ENCODE measurements around the gene RCOR2.

Gene RCOR2

GRCh38 chr11:63920939-63921417, 4.0 kb upstream of the RCOR2 start:
- Histone ChIP-seq H3K4me3 (ENCODE audit: low read length) (no peak overlapping the region), H3K27ac (ENCODE audit: low read length) (no peak overlapping the region), H3K9me2 (replicated peaks; ENCODE audit: insufficient read depth, low read length) (no peaks in the 10 kb centered on the region), H3K36me3 (replicated peaks; ENCODE audit: insufficient read depth, low read length) (no peaks in the 10 kb centered on the region), H3K9ac (ENCODE audit: low read length) (no peak overlapping the region), H4K20me1 (ENCODE audit: insufficient read depth, low read length) (no peaks in the 10 kb centered on the region), H3K27me3 (replicated peaks; ENCODE audit: insufficient read depth, low read length) (peaks cover 26% of the 10 kb centered on the region), H3K4me2 (ENCODE audit: low read depth, low read length) (no peak overlapping the region), H3K79me2 (ENCODE audit: low read length) (no peaks in the 10 kb centered on the region), H3K9me3 (replicated peaks; ENCODE audit: insufficient read depth, low read length) (no peaks in the 10 kb centered on the region), H3F3A (ENCODE audit: insufficient read depth, low read length) (no peaks in the 10 kb centered on the region), H3K4me1 (ENCODE audit: low read length) (peaks cover 12% of the 10 kb centered on the region; the same call in 1 of the 2 replicates), H2AFZ (ENCODE audit: low read length) (no peak overlapping the region)
- TF ChIP-seq, protein P1, sequence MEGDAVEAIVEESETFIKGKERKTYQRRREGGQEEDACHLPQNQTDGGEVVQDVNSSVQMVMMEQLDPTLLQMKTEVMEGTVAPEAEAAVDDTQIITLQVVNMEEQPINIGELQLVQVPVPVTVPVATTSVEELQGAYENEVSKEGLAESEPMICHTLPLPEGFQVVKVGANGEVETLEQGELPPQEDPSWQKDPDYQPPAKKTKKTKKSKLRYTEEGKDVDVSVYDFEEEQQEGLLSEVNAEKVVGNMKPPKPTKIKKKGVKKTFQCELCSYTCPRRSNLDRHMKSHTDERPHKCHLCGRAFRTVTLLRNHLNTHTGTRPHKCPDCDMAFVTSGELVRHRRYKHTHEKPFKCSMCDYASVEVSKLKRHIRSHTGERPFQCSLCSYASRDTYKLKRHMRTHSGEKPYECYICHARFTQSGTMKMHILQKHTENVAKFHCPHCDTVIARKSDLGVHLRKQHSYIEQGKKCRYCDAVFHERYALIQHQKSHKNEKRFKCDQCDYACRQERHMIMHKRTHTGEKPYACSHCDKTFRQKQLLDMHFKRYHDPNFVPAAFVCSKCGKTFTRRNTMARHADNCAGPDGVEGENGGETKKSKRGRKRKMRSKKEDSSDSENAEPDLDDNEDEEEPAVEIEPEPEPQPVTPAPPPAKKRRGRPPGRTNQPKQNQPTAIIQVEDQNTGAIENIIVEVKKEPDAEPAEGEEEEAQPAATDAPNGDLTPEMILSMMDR (IDR thresholded peaks at IDR 0.05; ENCODE audit: low read length), result peak; percentile 68
- no peak for TF ChIP-seq EZH2phosphoT487 (IDR thresholded peaks at IDR 0.05; ENCODE audit: low read length)
- DNase-seq, result peak; percentile 14

GRCh38 chr11:63920126-63920938, 3.4 kb upstream of the RCOR2 start:
- no peak overlapping the region for H3K27ac ChIP-seq (ENCODE audit: low read length)
- no peaks in the 10 kb centered on the region for H3K9me2 ChIP-seq (replicated peaks; ENCODE audit: insufficient read depth, low read length)
- no peak overlapping the region for H3K4me2 ChIP-seq (ENCODE audit: low read depth, low read length)
- TF ChIP-seq EZH2 (optimal IDR thresholded peaks at IDR 0.05; ENCODE audit: low read depth, low read length), result no peak
- TF ChIP-seq, protein P1 (IDR thresholded peaks at IDR 0.05; ENCODE audit: low read length), result no peak
- no peak for TF ChIP-seq EZH2phosphoT487 (IDR thresholded peaks at IDR 0.05; ENCODE audit: low read length)
- no peaks in the 10 kb centered on the region for H3F3A ChIP-seq (ENCODE audit: insufficient read depth, low read length)
- no peak for DNase-seq
- H3K4me3 ChIP-seq (ENCODE audit: low read length), result no peak overlapping the region
- no peaks in the 10 kb centered on the region for H3K36me3 ChIP-seq (replicated peaks; ENCODE audit: insufficient read depth, low read length)
- no peaks in the 10 kb centered on the region for H4K20me1 ChIP-seq (ENCODE audit: insufficient read depth, low read length)
- no peak overlapping the region for H3K9ac ChIP-seq (ENCODE audit: low read length)
- peaks cover 29% of the 10 kb centered on the region for H3K27me3 ChIP-seq (replicated peaks; ENCODE audit: insufficient read depth, low read length)
- H3K4me1 ChIP-seq (ENCODE audit: low read length), result peaks cover 12% of the 10 kb centered on the region; the same call in 1 of the 2 replicates
- H2AFZ ChIP-seq (ENCODE audit: low read length), result no peak overlapping the region
- no peaks in the 10 kb centered on the region for H3K9me3 ChIP-seq (replicated peaks; ENCODE audit: insufficient read depth, low read length)
- no peaks in the 10 kb centered on the region for H3K79me2 ChIP-seq (ENCODE audit: low read length)

DNA sequence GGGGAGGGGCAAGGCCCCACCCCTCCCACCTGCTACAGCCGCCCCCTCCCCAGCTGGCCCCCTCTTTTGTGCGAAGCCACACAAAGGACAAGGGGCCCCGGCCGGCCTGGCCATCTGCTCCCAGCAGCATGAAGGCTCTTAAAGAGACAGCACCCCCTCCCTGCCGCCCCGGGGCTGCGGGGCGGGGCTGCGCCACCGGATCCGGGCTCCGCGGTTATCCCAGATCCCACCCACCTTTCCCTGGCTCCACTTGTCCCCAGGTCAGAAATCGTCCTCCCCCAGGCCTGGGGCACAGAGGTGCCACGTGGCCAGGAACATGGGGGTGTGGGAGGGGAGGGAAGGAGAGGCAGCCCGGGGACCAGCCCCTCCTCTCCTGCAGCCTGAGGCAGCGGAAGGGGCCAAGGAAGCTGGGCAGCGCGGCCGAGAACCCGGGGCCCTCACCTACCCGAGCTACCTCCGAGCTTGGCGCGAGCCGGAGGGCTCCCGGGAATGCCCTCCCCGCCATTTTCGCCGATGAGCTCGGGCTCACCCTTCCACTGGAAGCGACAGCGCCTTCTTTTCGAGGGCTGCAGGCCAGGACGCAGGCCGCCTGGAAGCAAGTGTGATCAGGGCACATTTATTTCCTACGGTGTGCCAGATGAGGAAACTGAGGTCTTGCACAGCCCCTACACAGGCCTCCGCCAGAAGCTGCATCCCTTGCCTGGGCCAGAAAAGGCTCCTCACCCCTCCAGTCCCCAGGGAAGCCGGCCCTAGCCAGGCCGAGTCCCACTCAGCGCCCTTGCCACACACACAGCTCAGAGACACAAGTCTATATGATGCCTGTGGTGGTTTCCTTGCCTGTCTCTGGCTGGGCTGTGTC, 2.5 kb upstream of the RCOR2 start:
- peak overlapping the region; percentile 70 for H3K4me2 ChIP-seq (ENCODE audit: low read depth, low read length)
- peak overlapping the region; percentile 51 for H2AFZ ChIP-seq (ENCODE audit: low read length)
- no peak overlapping the region for H3K9ac ChIP-seq (ENCODE audit: low read length)
- no peak for DNase-seq
- H3K9me2 ChIP-seq (replicated peaks; ENCODE audit: insufficient read depth, low read length), result no peaks in the 10 kb centered on the region
- peaks cover 12% of the 10 kb centered on the region; the same call in 1 of the 2 replicates for H3K4me1 ChIP-seq (ENCODE audit: low read length)
- H4K20me1 ChIP-seq (ENCODE audit: insufficient read depth, low read length), result no peaks in the 10 kb centered on the region
- no peak overlapping the region for H3K27ac ChIP-seq (ENCODE audit: low read length)
- no peak for TF ChIP-seq EZH2phosphoT487 (IDR thresholded peaks at IDR 0.05; ENCODE audit: low read length)
- TF ChIP-seq, protein P1 (IDR thresholded peaks at IDR 0.05; ENCODE audit: low read length), result no peak
- no peak for TF ChIP-seq EZH2 (optimal IDR thresholded peaks at IDR 0.05; ENCODE audit: low read depth, low read length)
- no peaks in the 10 kb centered on the region for H3K9me3 ChIP-seq (replicated peaks; ENCODE audit: insufficient read depth, low read length)
- no peaks in the 10 kb centered on the region for H3F3A ChIP-seq (ENCODE audit: insufficient read depth, low read length)
- H3K36me3 ChIP-seq (replicated peaks; ENCODE audit: insufficient read depth, low read length), result no peaks in the 10 kb centered on the region
- H3K4me3 ChIP-seq (ENCODE audit: low read length), result peak overlapping the region; percentile 34; the same call in 1 of the 2 replicates
- no peaks in the 10 kb centered on the region for H3K79me2 ChIP-seq (ENCODE audit: low read length)
- peaks cover 29% of the 10 kb centered on the region for H3K27me3 ChIP-seq (replicated peaks; ENCODE audit: insufficient read depth, low read length)
